ENCODE data around the gene CERS1. TPM values are rescaled to one million over a fixed set of nuclear protein-coding genes. Genes with fewer than 3 reads are reported as not detected.

The CERS1 gene
- total and polyA plus RNA-seq, 5 donors = 1.1 to 1.9 (median 1.3) TPM

DNA sequence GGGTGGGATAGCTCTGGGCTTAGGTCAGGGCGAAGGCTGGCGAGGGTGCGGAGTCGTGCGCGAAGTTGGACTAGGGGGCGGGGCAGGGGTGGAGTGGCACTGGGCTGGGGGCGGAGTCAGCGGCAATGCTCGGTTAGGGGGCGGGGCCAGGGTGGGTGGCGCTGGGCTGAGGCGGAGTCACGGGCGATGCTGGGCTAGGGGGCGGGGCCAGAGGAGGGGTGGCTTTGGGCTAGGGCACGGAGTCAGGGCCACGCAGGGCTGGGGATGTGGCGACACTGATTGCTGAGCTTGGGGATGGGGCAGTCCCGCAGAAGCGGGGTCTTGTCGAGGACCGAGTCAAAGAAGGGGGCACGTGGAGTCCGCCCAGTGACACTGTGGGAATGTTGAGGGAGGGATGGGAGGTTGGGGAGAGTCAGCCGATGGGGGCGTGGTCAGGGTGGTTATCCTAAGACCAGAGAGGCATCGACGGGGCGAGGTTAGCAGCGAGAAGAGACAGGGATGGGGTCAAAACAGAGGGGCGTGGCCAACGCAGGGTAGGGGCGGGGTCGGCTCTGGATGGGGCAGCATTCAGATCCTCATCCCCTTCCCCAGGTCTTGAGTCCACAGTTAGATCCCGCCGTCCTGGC lies 36.4 kb upstream of the CERS1 start:
- Histone ChIP-seq H3K27me3 (ENCODE audit: control insufficient read depth, insufficient read depth) (no peaks in the 10 kb centered on the region), H3K27ac (ENCODE audit: low read length) (no peak overlapping the region), H3K4me1 (ENCODE audit: control insufficient read depth, insufficient read depth, low read length) (no peaks in the 10 kb centered on the region), H3K4me3 (ENCODE audit: low read length) (no peak overlapping the region), H3K9me3 (ENCODE audit: control insufficient read depth, low read length) (no peaks in the 10 kb centered on the region)
- DNase-seq = peak; percentile 86 to 94 (median 91)
- ATAC-seq = peak; percentile 83 to 92
- 37% methylated on average over 37 of the region's 37 CpGs for WGBS
- intact Hi-C loops (cut with DNase I) = no loop called here

DNA sequence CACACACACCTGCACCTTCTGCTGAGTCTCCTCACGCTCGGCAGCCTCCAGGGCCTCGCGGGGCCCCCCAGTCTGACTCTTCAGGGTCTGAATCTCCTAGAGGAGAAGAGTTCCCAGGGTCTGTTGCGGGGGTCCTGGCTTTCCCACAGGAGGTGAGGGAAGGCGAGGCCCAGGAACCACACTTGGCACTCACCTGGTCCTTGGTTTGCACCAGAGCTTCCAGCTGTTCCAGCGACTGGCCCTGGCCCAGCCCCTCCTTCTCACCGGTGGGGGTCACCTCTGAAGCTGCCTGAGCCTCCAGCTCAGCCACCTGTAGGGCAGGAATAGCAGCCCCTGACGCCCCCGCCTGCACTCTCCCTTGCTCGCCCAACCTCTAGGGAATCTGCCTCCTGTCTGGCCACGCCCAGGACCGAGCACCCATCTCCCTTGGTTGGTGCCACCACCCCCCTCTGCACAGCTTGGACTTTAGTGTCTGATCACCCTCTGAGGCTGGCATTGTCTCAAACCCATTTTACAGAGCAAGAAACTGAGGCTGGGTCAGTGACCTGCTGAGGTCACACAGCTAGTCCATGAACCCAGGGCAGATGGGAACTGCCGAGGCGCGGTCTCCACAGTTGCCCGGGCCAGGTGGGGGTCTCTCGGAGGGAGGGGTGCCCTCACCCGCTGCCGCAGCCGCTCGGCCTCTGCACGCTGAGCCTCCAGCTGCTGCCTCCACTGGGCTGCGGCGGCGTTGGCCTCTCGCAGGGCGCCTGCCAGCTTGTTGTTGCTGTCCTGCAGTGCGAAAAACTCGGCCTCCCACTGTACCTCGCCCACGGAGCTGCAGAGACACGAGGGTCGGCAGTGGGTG lies 35.6 kb upstream of the CERS1 start:
- peak; percentile 6 to 15 for ATAC-seq
- Histone ChIP-seq H3K4me1 (ENCODE audit: control insufficient read depth, insufficient read depth, low read length) (no peaks in the 10 kb centered on the region), H3K4me3 (ENCODE audit: low read length) (no peak overlapping the region), H3K9me3 (ENCODE audit: control insufficient read depth, low read length) (no peaks in the 10 kb centered on the region), H3K27ac (ENCODE audit: low read length) (no peak overlapping the region), H3K27me3 (ENCODE audit: control insufficient read depth, insufficient read depth) (no peaks in the 10 kb centered on the region)
- WGBS = 90% methylated on average over 34 of the region's 34 CpGs
- intact Hi-C loops (cut with DNase I) = no loop called here
- peak in 2 of 3 donors; percentile 60 to 64 for DNase-seq

DNA sequence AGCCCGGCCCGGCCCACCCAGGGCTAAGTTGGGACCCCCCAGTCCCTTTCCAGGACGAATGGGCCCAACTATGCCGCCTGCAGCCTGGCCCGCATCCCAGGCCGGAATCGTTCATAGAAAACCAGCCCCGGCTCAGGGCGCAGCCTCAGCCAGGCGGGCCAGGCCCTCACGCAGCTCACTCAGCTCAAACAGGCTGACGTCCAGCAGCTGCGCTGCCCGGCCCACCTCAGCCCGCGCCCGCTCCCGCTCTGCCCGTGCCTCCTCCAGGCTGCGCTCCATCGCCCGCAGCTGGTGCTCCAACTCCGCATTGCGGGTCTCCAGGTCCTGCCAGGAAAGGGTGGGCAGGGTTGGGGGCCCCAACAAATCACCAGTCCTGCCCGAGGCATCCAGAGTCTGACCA lies 33.4 kb upstream of the CERS1 start:
- WGBS = 88% methylated on average over 25 of the region's 25 CpGs
- Histone ChIP-seq H3K27ac (ENCODE audit: low read length) (no peak overlapping the region), H3K27me3 (ENCODE audit: control insufficient read depth, insufficient read depth) (no peaks in the 10 kb centered on the region), H3K4me1 (ENCODE audit: control insufficient read depth, insufficient read depth, low read length) (no peaks in the 10 kb centered on the region), H3K4me3 (ENCODE audit: low read length) (no peak overlapping the region), H3K9me3 (ENCODE audit: control insufficient read depth, low read length) (no peaks in the 10 kb centered on the region)
- intact Hi-C loops (cut with DNase I) = no loop called here
- ATAC-seq = no peak
- DNase-seq = no peak

GRCh38 chr19:18928018-18928805 lies 32.3 kb upstream of the CERS1 start:
- H3K27ac ChIP-seq (ENCODE audit: low read length) = no peak overlapping the region
- no peak overlapping the region for H3K4me3 ChIP-seq (ENCODE audit: low read length)
- H3K27me3 ChIP-seq (ENCODE audit: control insufficient read depth, insufficient read depth) = no peaks in the 10 kb centered on the region
- no peaks in the 10 kb centered on the region for H3K4me1 ChIP-seq (ENCODE audit: control insufficient read depth, insufficient read depth, low read length)
- 86% methylated on average over 26 of the region's 26 CpGs for WGBS
- no peak for DNase-seq
- H3K9me3 ChIP-seq (ENCODE audit: control insufficient read depth, low read length) = no peaks in the 10 kb centered on the region
- intact Hi-C loops (cut with DNase I) = no loop called here
- no peak for ATAC-seq

DNA sequence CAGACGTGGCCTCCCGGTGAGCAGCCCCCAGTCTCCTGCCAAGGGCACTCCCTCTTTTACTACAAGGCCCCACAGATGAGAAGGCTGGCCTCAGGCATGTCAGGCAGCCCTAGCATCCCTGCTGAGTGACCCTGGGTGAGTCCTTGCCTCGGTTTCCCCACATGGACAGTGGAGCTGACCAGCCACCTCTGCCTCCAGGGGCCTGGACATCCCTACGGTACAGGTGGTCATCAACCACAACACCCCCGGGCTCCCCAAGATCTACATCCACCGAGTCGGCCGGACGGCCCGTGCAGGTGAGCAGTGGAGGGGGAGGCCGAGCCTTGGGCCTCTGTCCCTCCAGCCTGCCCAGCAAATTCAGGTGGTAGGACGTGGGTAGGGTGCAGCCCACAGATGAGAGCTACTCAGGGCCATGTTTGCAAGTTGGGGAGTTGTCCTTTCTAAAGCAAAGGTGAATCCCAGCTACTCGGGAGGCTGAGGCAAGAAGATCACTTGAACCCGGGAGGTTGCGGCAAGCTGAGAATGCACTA lies 28.8 kb upstream of the CERS1 start:
- Histone ChIP-seq H3K4me3 (ENCODE audit: low read length) (no peak overlapping the region), H3K27ac (ENCODE audit: low read length) (no peak overlapping the region), H3K4me1 (ENCODE audit: control insufficient read depth, insufficient read depth, low read length) (peaks cover 4% of the 10 kb centered on the region), H3K27me3 (ENCODE audit: control insufficient read depth, insufficient read depth) (no peaks in the 10 kb centered on the region), H3K9me3 (ENCODE audit: control insufficient read depth, low read length) (no peaks in the 10 kb centered on the region)
- DNase-seq = no peak
- intact Hi-C loops (cut with DNase I) = no loop called here
- ATAC-seq = no peak
- WGBS = 94% methylated on average over 15 of the region's 15 CpGs

DNA sequence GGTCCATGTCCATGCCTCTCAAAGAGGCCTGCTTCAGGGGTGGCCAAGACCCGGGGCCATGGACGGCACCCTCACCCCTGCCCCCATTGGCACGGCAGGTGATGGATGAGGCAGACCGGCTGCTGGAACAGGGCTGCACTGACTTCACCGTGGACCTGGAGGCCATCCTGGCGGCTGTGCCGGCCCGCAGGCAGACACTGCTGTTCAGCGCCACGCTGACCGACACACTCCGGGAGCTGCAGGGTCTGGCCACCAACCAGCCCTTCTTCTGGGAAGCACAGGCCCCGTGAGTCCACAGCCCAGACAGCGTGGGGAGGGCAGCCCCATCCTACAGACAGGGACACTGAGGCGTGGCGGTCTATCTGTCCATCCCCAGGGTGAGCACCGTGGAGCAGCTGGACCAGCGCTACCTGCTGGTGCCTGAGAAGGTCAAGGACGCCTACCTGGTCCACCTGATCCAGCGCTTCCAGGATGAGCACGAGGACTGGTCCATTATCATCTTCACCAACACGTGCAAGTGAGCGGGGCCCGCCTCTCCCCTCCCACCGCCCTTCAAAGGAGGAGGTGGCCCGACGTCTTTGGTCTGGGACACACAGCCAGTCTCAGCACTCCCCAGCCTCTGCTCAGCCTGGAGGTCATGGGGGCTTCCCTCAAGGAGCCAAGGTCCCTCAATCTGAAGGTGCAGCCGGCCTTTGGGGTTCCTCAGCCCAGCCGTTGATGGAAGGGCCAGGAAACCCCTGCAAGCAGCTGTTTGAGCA lies 26.4 kb upstream of the CERS1 start:
- 85% methylated on average over 29 of the region's 29 CpGs for WGBS
- ATAC-seq (no peak), DNase-seq (peak in 1 of 3 donors; percentile 13)
- H3K9me3 ChIP-seq (ENCODE audit: control insufficient read depth, low read length) = no peaks in the 10 kb centered on the region
- intact Hi-C loops (cut with DNase I) = no loop called here
- H3K27ac ChIP-seq (ENCODE audit: low read length) = no peak overlapping the region
- H3K27me3 ChIP-seq (ENCODE audit: control insufficient read depth, insufficient read depth) = no peaks in the 10 kb centered on the region
- no peak overlapping the region for H3K4me3 ChIP-seq (ENCODE audit: low read length)
- H3K4me1 ChIP-seq (ENCODE audit: control insufficient read depth, insufficient read depth, low read length) = peaks cover 4% of the 10 kb centered on the region

- ATAC-seq (no peak), DNase-seq (peak in 1 of 3 donors; percentile 15)
- Histone ChIP-seq H3K27me3 (ENCODE audit: control insufficient read depth, insufficient read depth) (no peaks in the 10 kb centered on the region), H3K9me3 (ENCODE audit: control insufficient read depth, low read length) (no peaks in the 10 kb centered on the region), H3K4me3 (ENCODE audit: low read length) (no peak overlapping the region), H3K27ac (ENCODE audit: low read length) (no peak overlapping the region), H3K4me1 (ENCODE audit: control insufficient read depth, insufficient read depth, low read length) (peaks cover 4% of the 10 kb centered on the region)
- intact Hi-C loops (cut with DNase I) = no loop called here
- 94% methylated on average over 17 of the region's 17 CpGs for WGBS
These were observed 25.6 kb upstream of the CERS1 start for GRCh38 chr19:18921593-18921992.

GRCh38 chr19:18920400-18920799 lies 24.4 kb upstream of the CERS1 start:
- no peak for ATAC-seq
- H3K27ac ChIP-seq (ENCODE audit: low read length) = no peak overlapping the region
- H3K27me3 ChIP-seq (ENCODE audit: control insufficient read depth, insufficient read depth) = no peaks in the 10 kb centered on the region
- peak overlapping the region; percentile 90 for H3K4me3 ChIP-seq (ENCODE audit: low read length)
- 53% methylated on average over 9 of the region's 9 CpGs for WGBS
- H3K4me1 ChIP-seq (ENCODE audit: control insufficient read depth, insufficient read depth, low read length) = peaks cover 4% of the 10 kb centered on the region
- intact Hi-C loops (cut with DNase I) = no loop called here
- H3K9me3 ChIP-seq (ENCODE audit: control insufficient read depth, low read length) = no peaks in the 10 kb centered on the region
- no peak for DNase-seq

- no peak for ATAC-seq
- under 1% methylated on average over 15 of the region's 15 CpGs for WGBS
- Histone ChIP-seq H3K27me3 (ENCODE audit: control insufficient read depth, insufficient read depth) (no peaks in the 10 kb centered on the region), H3K27ac (ENCODE audit: low read length) (no peak overlapping the region), H3K4me3 (ENCODE audit: low read length) (peak overlapping the region; percentile 90), H3K4me1 (ENCODE audit: control insufficient read depth, insufficient read depth, low read length) (peaks cover 4% of the 10 kb centered on the region), H3K9me3 (ENCODE audit: control insufficient read depth, low read length) (no peaks in the 10 kb centered on the region)
- intact Hi-C loops (cut with DNase I) = no loop called here
- no peak for DNase-seq
These were observed 23.9 kb upstream of the CERS1 start for GRCh38 chr19:18919900-18920214.

DNA sequence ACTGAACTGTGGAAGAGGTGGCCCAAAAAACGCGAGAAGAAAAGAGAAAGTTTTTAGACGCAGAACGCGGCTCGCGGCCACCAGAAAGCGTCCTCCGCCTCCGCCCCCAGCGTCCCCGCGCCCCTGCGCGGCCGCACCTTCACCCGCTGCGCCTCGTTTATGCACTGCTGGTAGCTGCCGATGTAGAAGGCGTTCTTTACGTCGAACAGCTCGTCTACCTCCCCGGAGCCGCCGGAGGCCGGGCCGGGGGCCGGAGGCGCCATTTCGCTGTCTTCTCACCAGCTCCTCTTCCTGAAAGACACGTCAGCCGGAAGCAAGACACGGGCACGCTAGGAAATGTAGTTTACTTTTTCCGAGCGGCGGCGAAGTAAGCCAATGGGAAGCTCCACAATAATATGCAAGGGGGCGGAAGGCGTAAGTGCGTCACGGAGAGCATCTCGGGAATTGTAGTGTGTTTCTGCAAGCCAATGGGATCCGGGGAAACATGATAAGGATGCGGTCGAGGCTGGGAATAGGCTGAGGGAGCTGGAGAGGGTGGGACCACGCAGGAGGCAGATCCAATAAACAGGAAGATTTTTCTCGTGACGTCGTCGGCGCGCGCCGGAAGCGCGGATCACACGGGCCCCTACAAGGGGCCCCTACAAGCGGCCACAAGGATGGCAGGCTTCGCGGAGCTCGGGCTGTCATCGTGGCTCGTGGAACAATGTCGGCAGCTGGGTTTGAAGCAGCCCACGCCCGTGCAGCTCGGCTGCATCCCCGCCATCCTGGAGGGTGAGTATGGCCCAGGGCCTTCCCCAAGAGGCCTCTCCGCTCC lies 23.3 kb upstream of the CERS1 start, which contains the start of the genes COPE and DDX49:
Gene COPE, minus strand, starts transcription at position 302 of the 814 bp plus-strand sequence. Its CDS starts 39 bp downstream, at position 263.
Gene DDX49, plus strand, starts transcription at position 630 of the 814 bp plus-strand sequence. Its CDS starts 27 bp downstream, at position 657.
- H3K27ac ChIP-seq (ENCODE audit: low read length) = peak within 1 kb of the TSS; percentile 97
- no peaks in the 10 kb centered on the region for H3K9me3 ChIP-seq (ENCODE audit: control insufficient read depth, low read length)
- peak within 1 kb of the TSS; percentile 94 for H3K4me3 ChIP-seq (ENCODE audit: low read length)
- WGBS = under 1% methylated on average over 72 of the region's 72 CpGs
- H3K27me3 ChIP-seq (ENCODE audit: control insufficient read depth, insufficient read depth) = no peaks in the 10 kb centered on the region
- H3K4me1 ChIP-seq (ENCODE audit: control insufficient read depth, insufficient read depth, low read length) = peaks cover 4% of the 10 kb centered on the region
- DNase-seq (peak; percentile 97 to 99 (median 98)), ATAC-seq (peak; percentile 99)
- intact Hi-C loops (cut with DNase I) = no loop called here

Data from right cardiac atrium (tissue), 5 donors.